GM12892 (cell line): ENCODE measurements around the gene GPA33.

Source experiments
- POLR2A ChIP-seq: IDR thresholded peaks from 2 replicates; pipeline ENCODE4 v1.6.1; 2011; ENCODE audit warnings: low read depth, low read length, control low read depth
- POLR2AphosphoS5 ChIP-seq: IDR thresholded peaks from 2 replicates; pipeline ENCODE4 v1.6.1; 2011; ENCODE audit warnings: low read depth, low read length, control low read depth

DNA sequence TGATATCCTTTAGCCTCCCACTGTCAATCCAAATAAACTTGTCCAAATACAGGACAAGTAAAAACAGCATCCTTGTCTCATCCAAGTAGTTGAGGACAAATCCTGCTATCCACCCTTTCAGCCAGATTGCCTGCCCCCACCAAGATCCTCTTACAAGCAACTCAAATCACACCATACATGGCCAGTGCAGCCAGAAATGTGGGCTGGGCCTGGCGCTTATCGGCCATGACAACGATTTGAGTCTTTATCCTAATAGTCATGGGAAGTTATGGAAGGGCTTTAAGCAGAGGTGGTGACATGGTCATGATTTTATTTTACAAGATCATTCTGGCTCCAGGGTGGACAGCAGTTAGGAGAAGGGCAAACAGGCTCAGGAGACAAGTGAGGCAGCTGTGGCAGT lies 6.3 kb downstream of the GPA33 start:
- TF ChIP-seq POLR2AphosphoS5 (no peak), POLR2A (no peak)
